RWPE2 (cell line): Measurements from ENCODE around the gene RASA2.

Experiments
- ATAC-seq: fragments of 200-7000 bp; cut with Tn5 transposase; 3 replicates; pipeline ENCODE4 v1.9.1; 2021; ENCODE audit warnings: low read depth
- DNase-seq: peaks from one replicate; pipeline ENCODE4 v3.0.0-alpha.2; 2020; ENCODE audit warnings: low spot score
- H3K27ac ChIP-seq: fragments of 450-650 bp; 2 replicates; pipeline ENCODE4 v1.5.1; 2017; ENCODE audit warnings: mild to moderate bottlenecking; ENCODE audit not compliant: poor library complexity, severe bottlenecking
- H3K27me3 ChIP-seq: fragments of 250-450 bp; sonication (Bioruptor Pico); 2 replicates; pipeline ENCODE4 v1.5.1; 2021; ENCODE audit warnings: mild to moderate bottlenecking, moderate library complexity; ENCODE audit not compliant: insufficient read depth, poor library complexity, severe bottlenecking
- H3K36me3 ChIP-seq: fragments of 250-450 bp; sonication (Bioruptor Pico); 2 replicates; pipeline ENCODE4 v1.5.1; 2020; ENCODE audit warnings: low read depth, mild to moderate bottlenecking, moderate library complexity
- H3K4me1 ChIP-seq: fragments of 250-450 bp; sonication (Bioruptor Pico); 2 replicates; pipeline ENCODE4 v1.5.1; 2021; ENCODE audit warnings: mild to moderate bottlenecking, moderate library complexity; ENCODE audit not compliant: insufficient read depth, poor library complexity, severe bottlenecking
- H3K4me3 ChIP-seq: fragments of 250-450 bp; sonication (Bioruptor Pico); 2 replicates; pipeline ENCODE4 v1.5.1; 2021; ENCODE audit warnings: mild to moderate bottlenecking, moderate library complexity; ENCODE audit not compliant: severe bottlenecking
- H3K9me3 ChIP-seq: fragments of 250-450 bp; sonication (Bioruptor Pico); 2 replicates; pipeline ENCODE4 v1.5.1; 2021; ENCODE audit warnings: mild to moderate bottlenecking, moderate library complexity; ENCODE audit not compliant: severe bottlenecking
- TF ChIP-seq, protein P1 (sequence below): fragments of 450-650 bp; IDR thresholded peaks from one replicate; pipeline ENCODE4 v1.5.1; 2017; ENCODE audit warnings: mild to moderate bottlenecking, moderate library complexity; ENCODE audit not compliant: poor library complexity, severe bottlenecking

The RASA2 gene

GRCh38 chr3:141540531-141540930 is 53.7 kb downstream of the RASA2 start:
- Histone ChIP-seq H3K36me3 (peaks cover 61% of the 10 kb centered on the region), H3K4me1 (peaks cover 13% of the 10 kb centered on the region), H3K27ac (no peak overlapping the region), H3K4me3 (no peak overlapping the region), H3K27me3 (no peaks in the 10 kb centered on the region), H3K9me3 (peaks cover 13% of the 10 kb centered on the region)
- ATAC-seq (no peak), DNase-seq (no peak)
- TF ChIP-seq, protein P1, sequence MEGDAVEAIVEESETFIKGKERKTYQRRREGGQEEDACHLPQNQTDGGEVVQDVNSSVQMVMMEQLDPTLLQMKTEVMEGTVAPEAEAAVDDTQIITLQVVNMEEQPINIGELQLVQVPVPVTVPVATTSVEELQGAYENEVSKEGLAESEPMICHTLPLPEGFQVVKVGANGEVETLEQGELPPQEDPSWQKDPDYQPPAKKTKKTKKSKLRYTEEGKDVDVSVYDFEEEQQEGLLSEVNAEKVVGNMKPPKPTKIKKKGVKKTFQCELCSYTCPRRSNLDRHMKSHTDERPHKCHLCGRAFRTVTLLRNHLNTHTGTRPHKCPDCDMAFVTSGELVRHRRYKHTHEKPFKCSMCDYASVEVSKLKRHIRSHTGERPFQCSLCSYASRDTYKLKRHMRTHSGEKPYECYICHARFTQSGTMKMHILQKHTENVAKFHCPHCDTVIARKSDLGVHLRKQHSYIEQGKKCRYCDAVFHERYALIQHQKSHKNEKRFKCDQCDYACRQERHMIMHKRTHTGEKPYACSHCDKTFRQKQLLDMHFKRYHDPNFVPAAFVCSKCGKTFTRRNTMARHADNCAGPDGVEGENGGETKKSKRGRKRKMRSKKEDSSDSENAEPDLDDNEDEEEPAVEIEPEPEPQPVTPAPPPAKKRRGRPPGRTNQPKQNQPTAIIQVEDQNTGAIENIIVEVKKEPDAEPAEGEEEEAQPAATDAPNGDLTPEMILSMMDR = no peak

DNA sequence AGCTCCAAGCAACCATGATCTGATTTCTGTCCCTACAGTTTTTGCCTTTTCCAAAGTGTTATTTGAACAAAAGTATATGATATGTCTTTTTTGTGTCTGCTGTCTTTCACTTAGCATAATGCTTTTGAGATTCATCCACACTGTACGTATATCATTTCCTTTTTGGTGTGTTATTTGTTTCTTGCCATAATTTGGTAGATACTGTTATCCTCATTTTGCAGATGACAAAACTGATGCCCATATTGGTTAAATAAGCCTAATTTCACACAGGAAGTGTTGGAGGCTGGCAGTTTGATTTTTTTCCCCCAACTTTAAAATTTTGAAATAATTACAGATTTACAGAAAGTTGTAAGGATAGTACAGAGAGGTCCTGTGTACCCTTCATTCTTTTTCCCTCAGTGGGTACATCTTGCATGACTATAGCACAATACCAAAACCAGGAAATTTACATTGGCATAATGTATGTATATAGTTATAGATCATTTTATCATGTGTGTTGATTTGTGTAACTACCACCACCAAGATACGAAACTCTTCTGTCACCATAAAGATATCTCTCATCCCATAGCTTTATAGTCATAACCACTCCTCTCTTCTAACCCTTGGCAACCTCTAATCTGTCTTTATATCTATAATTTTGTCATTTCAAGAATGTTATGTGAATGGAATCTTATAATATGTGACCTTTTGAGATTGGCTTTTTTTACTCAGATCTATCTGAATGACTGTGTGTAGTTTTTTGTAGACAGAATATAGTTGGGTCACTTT is 55.6 kb downstream of the RASA2 start:
- Histone ChIP-seq H3K4me1 (peaks cover 13% of the 10 kb centered on the region), H3K27ac (no peak overlapping the region), H3K4me3 (no peak overlapping the region), H3K9me3 (peaks cover 16% of the 10 kb centered on the region), H3K36me3 (peaks cover 71% of the 10 kb centered on the region), H3K27me3 (no peaks in the 10 kb centered on the region)
- no peak for ATAC-seq
- no peak for DNase-seq
- TF ChIP-seq, protein P1 = no peak

DNA sequence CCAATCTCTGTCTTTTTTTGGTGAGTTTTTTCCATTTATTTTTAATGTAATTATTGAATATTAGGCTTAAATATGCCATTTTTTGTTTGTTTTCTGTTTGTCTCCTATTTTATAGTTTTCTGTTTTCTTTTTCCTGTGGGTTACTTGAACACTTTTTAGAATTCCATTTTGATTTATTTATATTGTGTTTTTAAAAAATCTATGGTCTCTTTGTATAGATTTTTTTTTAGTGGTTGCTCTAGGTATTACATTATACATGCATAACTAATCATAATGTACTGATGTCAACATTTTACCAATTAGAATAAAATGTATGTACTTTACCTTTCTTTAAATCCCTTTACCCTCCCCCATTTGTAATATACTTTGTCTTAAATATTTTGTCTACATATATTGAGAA is 56.2 kb downstream of the RASA2 start:
- peaks cover 10% of the 10 kb centered on the region for H3K4me1 ChIP-seq
- ATAC-seq (no peak), DNase-seq (no peak)
- TF ChIP-seq, protein P1 = no peak
- peaks cover 18% of the 10 kb centered on the region for H3K9me3 ChIP-seq
- H3K27me3 ChIP-seq = no peaks in the 10 kb centered on the region
- no peak overlapping the region for H3K4me3 ChIP-seq
- H3K27ac ChIP-seq = no peak overlapping the region
- H3K36me3 ChIP-seq = peaks cover 75% of the 10 kb centered on the region

- no peak for DNase-seq
- no peak overlapping the region for H3K27ac ChIP-seq
- H3K27me3 ChIP-seq = no peaks in the 10 kb centered on the region
- peaks cover 77% of the 10 kb centered on the region for H3K36me3 ChIP-seq
- no peak overlapping the region for H3K4me3 ChIP-seq
- ATAC-seq = no peak
- TF ChIP-seq, protein P1 = no peak
- H3K4me1 ChIP-seq = no peaks in the 10 kb centered on the region
- H3K9me3 ChIP-seq = peaks cover 18% of the 10 kb centered on the region
These were observed 57.9 kb downstream of the RASA2 start for GRCh38 chr3:141544697-141545096.

GRCh38 chr3:141546081-141546480 is 59.3 kb downstream of the RASA2 start:
- H3K4me1 ChIP-seq = no peaks in the 10 kb centered on the region
- no peak overlapping the region for H3K27ac ChIP-seq
- H3K4me3 ChIP-seq = no peak overlapping the region
- DNase-seq = no peak
- no peaks in the 10 kb centered on the region for H3K27me3 ChIP-seq
- H3K9me3 ChIP-seq = peaks cover 18% of the 10 kb centered on the region
- TF ChIP-seq, protein P1 = no peak
- peaks cover 67% of the 10 kb centered on the region for H3K36me3 ChIP-seq
- no peak for ATAC-seq
